ENCODE data around the gene PRXL2B.

PRXL2B gene

DNA sequence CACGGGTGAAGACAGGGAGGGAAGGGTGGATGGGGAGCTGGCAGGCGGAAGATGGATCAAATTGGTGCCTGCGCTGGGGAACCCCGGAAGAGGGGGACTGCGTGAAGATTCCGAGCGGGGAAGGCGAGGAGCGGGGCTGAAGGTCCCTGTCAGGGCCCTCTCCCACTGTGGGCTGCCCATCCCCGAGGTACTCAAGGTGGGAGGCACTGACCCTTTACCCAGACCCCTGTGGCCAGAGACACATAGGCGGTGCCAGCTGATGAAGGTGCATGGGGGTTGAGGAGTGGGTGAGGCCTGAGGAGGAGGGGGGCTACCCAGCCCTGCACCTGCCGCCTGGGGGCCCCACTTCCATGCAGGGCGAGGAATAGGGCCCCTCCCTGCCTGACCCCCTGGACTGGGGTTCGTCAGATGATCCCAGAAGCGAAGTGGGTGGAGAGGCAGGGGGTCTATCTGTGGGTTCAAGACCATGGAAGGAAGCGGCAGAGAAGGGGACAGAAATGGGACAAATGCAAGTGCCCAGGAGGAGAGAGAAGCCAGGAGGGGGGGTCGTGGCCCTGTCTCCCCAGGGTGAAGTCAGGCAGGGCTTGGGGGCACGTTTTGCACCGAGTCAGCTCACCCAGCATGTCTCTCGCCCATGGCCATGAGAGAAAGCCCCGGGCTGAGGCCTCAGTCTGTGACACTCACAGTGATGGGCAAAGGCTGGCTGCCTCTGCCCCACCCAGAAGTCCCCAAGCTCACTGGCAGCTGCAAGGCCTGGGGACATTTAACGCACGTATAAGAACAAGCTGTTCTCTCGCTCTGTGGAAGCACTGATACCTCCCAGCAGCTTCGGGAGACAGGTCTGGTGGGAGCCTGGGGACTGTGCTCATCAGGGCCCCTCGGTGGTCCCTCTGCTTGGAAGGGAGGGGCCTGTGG, 53.3 kb downstream of the PRXL2B start:
- no peak for DNase-seq

GRCh38 chr1:2640626-2641025, 54.0 kb downstream of the PRXL2B start:
- DNase-seq, result no peak
